Stimulated activated CD8-positive, alpha-beta memory T cell treated with anti-CD3 and anti-CD28 coated beads, Interleukin-4, amount 100 ng/mL, for 48 hours (primary cell): Measurements from ENCODE around the gene ALCAM.
"Not testable (repeated sequence)": the region's sequence is repeated elsewhere in the genome, so short reads cannot be mapped to it uniquely, and the experiment has no call there.

Experiments
- DNase-seq: peaks from one replicate; pipeline ENCODE4 v3.0.0-alpha.2; 2020

Gene ALCAM

DNA sequence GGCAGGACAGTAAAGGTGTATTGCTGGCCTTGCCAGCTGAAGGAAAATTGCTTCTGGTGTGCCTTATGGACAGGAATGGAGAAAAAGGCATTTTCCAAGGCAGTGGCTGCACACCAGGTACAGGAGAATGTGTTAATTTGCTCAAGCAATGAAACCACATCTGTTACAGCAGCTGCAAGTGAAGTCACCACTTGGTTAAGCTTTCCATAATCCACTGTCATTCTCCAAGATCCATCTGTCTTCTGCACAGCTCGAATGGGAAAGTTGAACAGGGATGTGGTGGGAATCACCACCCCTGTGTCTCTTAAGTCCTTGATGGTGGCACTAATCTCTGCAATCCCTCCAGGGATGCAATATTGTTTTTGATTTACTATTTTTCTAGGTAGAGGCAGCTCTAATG, 236.8 kb downstream of the ALCAM start:
- DNase-seq, result not testable (repeated sequence)

DNA sequence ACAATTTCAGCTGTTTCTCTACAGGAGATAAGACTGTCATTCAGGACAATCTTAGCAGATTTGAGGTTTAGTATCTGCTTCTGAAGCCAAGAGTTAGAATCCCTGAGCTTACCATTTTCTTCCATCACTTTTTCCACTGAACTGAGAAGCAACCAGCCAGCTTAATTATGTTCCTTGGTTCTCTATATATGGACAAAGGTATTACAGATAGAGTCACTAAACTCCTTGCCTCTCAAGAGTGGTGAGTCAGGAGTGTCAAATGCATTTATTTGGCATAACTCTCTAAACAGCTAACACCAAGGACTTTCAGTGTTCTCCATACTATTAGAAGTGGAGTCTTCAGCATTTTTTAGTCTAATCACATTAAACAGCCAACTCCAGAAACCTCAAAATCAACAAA, 239.3 kb downstream of the ALCAM start:
- no peak for DNase-seq

- DNase-seq, result no peak
Measured at GRCh38 chr3:105608623-105609022, 241.9 kb downstream of the ALCAM start.

GRCh38 chr3:105610473-105610872, 243.8 kb downstream of the ALCAM start:
- no peak for DNase-seq

DNA sequence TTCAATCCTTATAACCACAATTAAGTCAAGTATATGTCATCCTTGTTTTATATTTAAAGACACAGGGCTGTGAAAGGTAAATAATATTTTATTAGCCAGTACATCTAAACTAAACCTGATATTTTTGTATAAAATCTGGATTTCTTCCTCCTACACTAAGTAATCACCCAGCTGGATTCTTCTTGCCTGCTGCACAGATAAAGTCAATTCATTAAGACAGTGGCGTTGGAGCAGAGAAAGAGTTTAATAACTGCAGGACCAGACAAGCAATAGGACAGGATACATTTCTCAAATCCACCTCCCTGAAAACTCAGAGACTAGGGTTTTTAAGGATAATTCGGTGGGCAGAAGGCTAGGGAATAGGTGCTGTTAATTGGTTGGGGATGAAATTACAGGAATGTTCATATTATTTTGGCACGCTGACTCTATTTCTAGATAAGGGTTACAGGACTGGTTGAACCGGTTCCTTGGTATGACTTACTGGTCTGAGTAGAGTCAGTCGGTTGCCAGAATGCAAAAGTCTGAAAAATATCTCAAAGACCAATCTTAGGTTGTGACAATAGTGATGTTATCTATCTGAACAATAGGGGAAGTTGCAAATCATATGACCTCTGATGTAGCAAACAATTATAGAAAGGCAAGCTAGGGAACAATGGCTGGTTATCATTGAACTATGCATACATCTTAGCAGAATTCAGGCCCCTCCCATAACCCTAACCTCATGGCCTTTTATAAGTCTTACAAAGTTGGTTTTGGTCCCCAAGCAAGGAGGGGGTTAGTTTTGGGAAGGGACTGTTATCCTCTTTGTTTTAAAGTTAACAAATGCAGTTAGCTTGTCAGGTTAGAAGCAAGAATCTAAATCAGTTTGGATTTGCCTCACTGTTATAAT, 244.8 kb downstream of the ALCAM start:
- DNase-seq, result no peak

- DNase-seq, result no peak
Measured at GRCh38 chr3:105613120-105613519, 246.4 kb downstream of the ALCAM start.

- no peak for DNase-seq
Measured at GRCh38 chr3:105614288-105615030, 247.8 kb downstream of the ALCAM start.

DNA sequence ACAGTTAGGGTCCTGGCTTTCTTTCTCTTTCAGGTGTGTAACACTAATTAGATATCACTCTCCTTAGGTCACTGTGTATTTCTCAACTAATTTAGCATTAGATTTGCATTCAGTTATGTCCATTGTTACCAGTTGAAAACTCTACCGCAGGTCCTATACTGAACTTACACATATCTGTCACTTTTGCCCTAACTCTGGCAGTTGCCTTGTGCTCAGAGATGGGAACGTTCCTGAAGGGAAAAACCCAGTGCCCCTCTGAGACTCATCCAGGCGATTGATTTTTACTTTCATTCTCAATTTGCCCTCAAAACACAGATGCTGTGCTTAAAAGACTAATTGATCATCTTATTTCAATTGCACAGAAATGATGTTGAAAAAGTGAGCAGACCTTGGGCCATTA, 249.1 kb downstream of the ALCAM start:
- DNase-seq, result no peak

DNA sequence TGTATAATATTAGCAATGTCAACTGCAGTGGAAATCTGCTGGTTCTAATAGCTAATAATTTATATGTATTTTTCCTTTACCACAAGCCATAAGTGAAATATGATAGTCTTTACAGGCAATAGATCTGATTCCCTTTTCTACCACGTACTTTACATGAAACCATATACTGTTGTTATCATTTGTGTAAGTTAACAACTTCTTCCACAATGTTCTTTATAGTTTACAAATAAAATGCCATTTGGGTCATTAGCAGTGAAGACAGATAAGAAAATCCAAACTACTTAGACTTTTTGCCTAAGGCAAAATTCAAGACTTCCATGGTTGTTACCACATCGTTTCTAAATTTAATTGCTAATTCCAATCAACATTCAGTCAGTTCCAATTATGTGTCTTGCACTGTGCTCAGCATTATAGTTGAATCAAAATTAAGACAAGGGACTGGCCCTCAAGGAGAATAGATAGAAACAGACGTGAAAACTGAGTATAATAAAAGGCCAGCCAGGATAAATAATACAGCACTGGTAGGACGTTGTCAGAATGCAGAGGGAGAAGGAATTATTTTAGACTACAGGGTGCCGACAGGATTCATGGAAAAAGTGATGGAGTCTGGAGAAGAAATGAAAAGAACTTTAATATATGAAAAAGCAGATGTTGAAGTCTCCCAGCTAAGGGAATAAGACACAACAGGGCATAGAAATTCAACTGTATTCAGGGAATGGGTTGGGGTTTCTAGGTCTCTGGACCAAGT, 249.8 kb downstream of the ALCAM start:
- no peak for DNase-seq

DNA sequence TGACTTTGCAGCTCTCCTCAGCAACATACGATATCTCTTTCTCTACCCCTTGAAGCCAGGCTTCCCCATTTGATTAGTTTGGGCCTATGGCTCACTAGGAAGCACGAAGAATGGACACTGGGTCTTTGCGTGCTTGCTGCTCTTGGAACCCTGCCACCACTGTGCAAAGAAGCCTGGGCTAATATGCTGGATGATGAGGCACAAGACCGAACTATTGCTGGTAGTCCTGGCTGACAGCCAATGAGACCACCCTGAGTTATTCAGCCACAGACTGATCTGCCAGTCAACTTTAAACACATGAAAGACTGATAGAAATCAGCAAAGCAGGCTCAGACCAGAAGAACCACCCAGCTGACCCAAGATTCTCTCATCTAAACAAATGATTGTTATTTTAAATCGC, 251.8 kb downstream of the ALCAM start:
- DNase-seq, result no peak

DNA sequence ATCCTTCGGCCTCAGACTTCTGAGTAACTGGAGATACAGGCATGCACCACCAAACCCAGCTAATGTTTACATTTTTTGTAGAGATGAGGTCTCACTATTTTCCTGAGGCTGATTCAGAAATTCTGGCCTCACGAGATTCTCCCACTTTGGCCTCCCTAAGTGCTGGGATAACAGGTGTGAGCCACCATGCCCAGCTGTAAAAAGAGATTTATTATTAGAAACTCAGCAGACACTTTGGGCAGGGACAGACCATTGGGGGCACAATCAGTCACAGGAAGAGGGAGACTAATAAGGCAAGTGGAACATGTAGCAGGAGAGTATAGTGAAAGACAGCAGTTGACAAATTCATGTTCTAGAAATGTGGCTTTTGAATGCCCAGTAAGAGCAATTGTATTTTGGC, 252.9 kb downstream of the ALCAM start:
- DNase-seq, result no peak

- no peak for DNase-seq
Measured at GRCh38 chr3:105620236-105620635, 253.5 kb downstream of the ALCAM start.

DNA sequence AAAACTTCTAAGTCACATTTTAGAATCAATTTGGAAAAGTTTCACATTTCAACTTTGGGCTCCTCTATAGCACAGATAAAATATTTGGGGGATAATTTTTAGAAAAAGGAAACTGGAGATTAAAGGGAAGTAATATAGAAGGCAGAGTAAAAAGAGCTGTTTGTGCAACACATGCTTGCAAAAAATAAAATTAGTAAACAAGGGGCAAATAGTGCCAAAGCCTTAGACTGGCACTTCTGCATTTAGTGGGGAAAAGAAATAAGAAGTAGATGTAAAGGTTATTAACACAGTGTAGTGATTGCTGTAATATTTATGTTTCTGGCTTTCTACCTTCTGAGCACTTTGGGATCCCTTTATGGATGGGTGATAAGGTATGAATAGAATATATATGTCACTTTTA, 255.5 kb downstream of the ALCAM start:
- DNase-seq, result no peak
